Measurements from ENCODE around the gene TENM3. TPM values are rescaled to one million over a fixed set of nuclear protein-coding genes. Genes with fewer than 3 reads are reported as not detected.

The TENM3 gene
- total RNA-seq, 1 experiment from 2014 or later, result 71.0 TPM

GRCh38 chr4:182671749-182672148 lies 428.5 kb downstream of the TENM3 start:
- TF ChIP-seq ATF1 (CRISPR knock-in tag; IDR thresholded peaks at IDR 0.05) (no peak), ZNF138 (CRISPR knock-in tag; conservative IDR thresholded peaks at IDR 0.05) (no peak), ZNF396 (CRISPR knock-in tag; IDR thresholded peaks at IDR 0.05; ENCODE audit: borderline replicate concordance) (no peak), USF1 (CRISPR knock-in tag; IDR thresholded peaks at IDR 0.05) (no peak), PREB (CRISPR knock-in tag; IDR thresholded peaks at IDR 0.05; ENCODE audit: borderline replicate concordance) (no peak), IRF1 (CRISPR knock-in tag; IDR thresholded peaks at IDR 0.05) (no peak), CDX4 (CRISPR knock-in tag; IDR thresholded peaks at IDR 0.05; ENCODE audit: borderline replicate concordance) (no peak), NFE2L1 (CRISPR knock-in tag; IDR thresholded peaks at IDR 0.05) (no peak), RORB (CRISPR knock-in tag; IDR thresholded peaks at IDR 0.05) (no peak), PRDM15 (CRISPR knock-in tag; IDR thresholded peaks at IDR 0.05) (no peak), ZNF121 (CRISPR knock-in tag; IDR thresholded peaks at IDR 0.05) (no peak), RELA (CRISPR knock-in tag; IDR thresholded peaks at IDR 0.05; ENCODE audit: borderline replicate concordance) (no peak), PRRX2 (CRISPR knock-in tag; IDR thresholded peaks at IDR 0.05) (no peak), TEAD1 (CRISPR knock-in tag; IDR thresholded peaks at IDR 0.05) (no peak), STAT6 (CRISPR knock-in tag; conservative IDR thresholded peaks at IDR 0.05; ENCODE audit: low read depth) (no peak)
- Mint-ChIP-seq H3K27ac (peak overlapping the region; percentile 12; the same call in 1 of the 2 replicates), H3K9me3 (peaks cover 6% of the 10 kb centered on the region), H3K27me3 (ENCODE audit: low read depth) (no peaks in the 10 kb centered on the region), H3K36me3 (peaks cover 10% of the 10 kb centered on the region), H3K4me3 (no peak overlapping the region), H3K4me1 (no peaks in the 10 kb centered on the region)
- ChIA-PET POLR2A (no interaction called here), CTCF (no interaction called here)
- no peak for ATAC-seq
- no peak for DNase-seq (ENCODE audit: low spot score)

- Mint-ChIP-seq H3K27me3 (ENCODE audit: low read depth) (no peaks in the 10 kb centered on the region), H3K9me3 (no peaks in the 10 kb centered on the region), H3K4me3 (no peak overlapping the region), H3K36me3 (peaks cover 21% of the 10 kb centered on the region), H3K27ac (no peak overlapping the region), H3K4me1 (no peaks in the 10 kb centered on the region)
- CTCF ChIA-PET, result no interaction called here
- ATAC-seq (no peak), DNase-seq (ENCODE audit: low spot score) (no peak)
- POLR2A ChIA-PET, result no interaction called here
- TF ChIP-seq FOXK1 (CRISPR knock-in tag; IDR thresholded peaks at IDR 0.05), result no peak
- no peak for TF ChIP-seq TEAD1 (CRISPR knock-in tag; IDR thresholded peaks at IDR 0.05)
- TF ChIP-seq TCF7 (CRISPR knock-in tag; IDR thresholded peaks at IDR 0.05; ENCODE audit: low read depth), result no peak
- no peak for TF ChIP-seq NR1H2 (CRISPR knock-in tag; IDR thresholded peaks at IDR 0.05)
These were observed 435.4 kb downstream of the TENM3 start for GRCh38 chr4:182678590-182678989.
